ENCODE data around the gene MYF6.

MYF6 gene

GRCh38 chr12:80707830-80708258 lies 410 bp downstream of the MYF6 start:
- no peak for DNase-seq (ENCODE audit: low read depth in 2 of 2)

GRCh38 chr12:80708259-80708974 lies 983 bp downstream of the MYF6 start:
- DNase-seq (ENCODE audit: low read depth in 2 of 2): no peak

- no peak for DNase-seq (ENCODE audit: low read depth in 2 of 2)
Observed at GRCh38 chr12:80708975-80709328, 1.5 kb downstream of the MYF6 start.

DNA sequence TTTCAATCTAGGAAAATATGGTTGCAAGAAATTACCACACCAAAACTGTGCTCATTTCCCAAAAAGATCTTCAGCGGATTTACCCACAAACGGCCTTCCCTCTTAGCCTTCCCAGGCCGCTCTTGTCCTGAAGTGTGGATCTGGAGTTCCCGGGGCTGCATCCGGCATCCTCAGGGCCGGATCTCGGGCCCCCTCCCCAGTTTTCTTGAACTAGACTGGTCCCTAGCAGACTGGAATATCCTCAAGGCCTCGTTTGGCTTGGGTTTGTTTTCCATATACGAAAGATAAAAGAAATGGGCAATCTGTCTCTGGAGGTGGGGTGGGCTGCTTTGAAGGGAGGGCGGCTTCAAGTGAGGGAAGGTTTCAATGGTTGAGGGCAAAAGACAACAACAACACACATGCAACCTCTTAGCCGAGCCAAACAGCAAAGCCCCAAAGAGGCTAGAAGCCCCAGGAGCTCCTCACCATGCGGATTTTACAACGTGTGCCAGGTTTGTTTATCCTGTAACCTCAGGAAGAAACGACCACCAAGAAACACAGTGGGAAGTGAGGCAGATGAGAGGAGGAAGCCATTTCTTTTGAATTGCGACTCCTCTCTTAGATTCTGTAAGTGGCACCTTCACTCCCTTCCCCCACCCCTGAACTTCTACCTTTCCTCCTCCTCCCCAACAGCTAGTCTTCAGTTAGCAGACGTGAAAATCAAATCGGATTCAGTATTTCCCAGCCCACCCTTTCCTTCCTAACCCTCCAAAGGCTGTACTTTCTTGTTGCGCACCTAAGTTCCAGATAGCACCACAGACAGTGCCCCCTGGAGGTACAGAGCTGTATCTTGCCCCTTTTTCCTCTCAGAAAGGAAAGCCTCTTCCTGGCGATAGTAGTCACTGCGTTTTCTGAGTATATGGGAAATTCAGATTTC lies 2.6 kb downstream of the MYF6 start:
- DNase-seq (ENCODE audit: low read depth in 2 of 2): no peak

- DNase-seq (ENCODE audit: low read depth in 2 of 2): no peak
Observed at GRCh38 chr12:80710727-80711449, 3.5 kb downstream of the MYF6 start.

DNA sequence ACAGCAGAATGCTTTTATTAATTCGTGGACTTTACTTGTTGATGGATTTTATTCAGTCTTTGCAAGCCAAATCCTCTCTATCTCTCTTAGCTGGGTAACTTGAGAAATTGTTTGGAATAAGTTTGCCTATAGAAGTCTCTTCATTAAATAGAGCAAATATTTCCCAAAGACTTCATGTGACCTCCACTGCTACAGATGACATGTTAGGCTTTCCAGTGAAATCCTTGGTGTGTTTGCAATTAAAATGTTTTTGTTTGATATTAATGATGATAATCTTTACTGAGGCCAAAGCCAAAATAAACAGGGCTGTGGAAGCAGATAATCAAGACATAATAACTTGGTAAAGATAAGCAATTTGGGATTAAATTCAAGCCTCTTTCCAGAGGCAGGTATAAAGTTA lies 4.4 kb downstream of the MYF6 start:
- DNase-seq (ENCODE audit: low read depth in 2 of 2): no peak

DNA sequence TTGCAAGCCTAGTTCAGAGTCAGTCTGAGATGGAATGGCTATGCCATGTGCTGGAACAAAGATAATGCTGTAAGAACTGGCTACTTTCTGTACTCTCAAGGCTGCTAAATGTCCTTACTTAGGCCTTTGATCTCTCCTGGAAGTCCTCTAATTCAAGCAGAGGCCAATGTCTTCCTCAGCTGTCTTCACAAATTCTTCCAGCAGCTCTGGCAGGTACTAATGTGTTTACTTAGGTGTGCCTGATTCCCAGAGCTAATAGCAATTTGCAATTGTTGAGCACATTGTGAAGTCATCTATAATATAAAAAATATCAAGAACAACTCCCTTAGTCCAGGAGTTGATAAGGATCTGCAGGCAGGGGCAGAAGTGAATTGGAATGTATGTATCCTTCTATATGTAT lies 5.4 kb downstream of the MYF6 start:
- DNase-seq (ENCODE audit: low read depth in 2 of 2): no peak

GRCh38 chr12:80713419-80713818 lies 6.0 kb downstream of the MYF6 start:
- DNase-seq (ENCODE audit: low read depth in 2 of 2): no peak

DNA sequence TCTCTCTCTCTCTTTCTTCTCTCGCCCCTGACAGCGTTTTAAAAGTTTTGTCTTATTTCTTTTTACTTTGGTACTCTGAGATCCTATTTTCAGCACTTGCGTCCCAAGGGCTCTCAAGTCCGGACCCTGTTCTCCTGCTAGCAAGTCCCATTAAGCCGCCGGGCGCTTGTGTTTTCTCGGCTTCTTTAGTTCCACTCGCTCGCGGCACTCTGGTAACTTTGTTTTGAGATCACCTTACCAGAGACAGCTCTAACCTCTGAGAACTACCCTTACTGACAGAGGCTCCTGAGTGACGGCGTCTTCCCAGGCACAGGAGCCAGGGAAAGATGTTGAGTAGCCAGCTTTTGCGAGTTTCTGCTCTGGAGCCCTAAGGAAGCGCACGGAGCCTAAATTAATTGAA lies 6.6 kb downstream of the MYF6 start:
- no peak for DNase-seq (ENCODE audit: low read depth in 2 of 2)

GRCh38 chr12:80714846-80715245 lies 7.4 kb downstream of the MYF6 start:
- DNase-seq (ENCODE audit: low read depth in 2 of 2): no peak

DNA sequence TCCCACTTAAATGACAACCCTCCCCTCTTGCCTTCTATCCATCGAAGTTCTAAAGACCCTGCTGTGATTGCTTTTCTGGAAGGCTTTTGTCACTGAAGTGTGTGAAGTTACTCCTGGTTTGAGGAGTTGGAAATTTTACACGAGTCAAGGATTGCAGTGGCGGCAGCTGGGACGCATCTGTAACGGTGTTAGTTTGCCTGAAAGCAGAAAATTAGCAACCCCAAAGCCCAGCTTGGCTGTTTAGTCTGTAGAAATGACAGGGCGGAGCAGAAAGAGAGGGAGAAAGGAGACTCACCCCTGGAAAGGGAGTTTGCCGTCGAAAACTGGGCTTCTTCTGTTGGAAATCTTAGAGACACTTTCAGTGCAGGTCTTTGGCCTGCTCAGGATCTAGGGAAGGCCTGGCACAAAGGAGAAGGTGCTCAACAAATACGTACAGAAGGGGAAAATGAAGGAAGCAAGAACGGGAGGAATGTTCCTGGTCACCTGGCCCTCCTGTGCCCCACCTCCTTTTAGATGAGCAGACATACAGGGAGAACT lies 8.3 kb downstream of the MYF6 start:
- no peak for DNase-seq (ENCODE audit: low read depth in 2 of 2)

- no peak for DNase-seq (ENCODE audit: low read depth in 2 of 2)
Observed at GRCh38 chr12:80716696-80717469, 9.4 kb downstream of the MYF6 start, which contains the start of gene MYF5. Gene MYF5, plus strand, starts transcription at chr12:80716912. Its CDS starts 152 bp downstream, at chr12:80717064.

- no peak for DNase-seq (ENCODE audit: low read depth in 2 of 2)
Observed at GRCh38 chr12:80717856-80718255, 10.4 kb downstream of the MYF6 start.

GRCh38 chr12:80720516-80720915 lies 13.1 kb downstream of the MYF6 start:
- no peak for DNase-seq (ENCODE audit: low read depth in 2 of 2)

DNA sequence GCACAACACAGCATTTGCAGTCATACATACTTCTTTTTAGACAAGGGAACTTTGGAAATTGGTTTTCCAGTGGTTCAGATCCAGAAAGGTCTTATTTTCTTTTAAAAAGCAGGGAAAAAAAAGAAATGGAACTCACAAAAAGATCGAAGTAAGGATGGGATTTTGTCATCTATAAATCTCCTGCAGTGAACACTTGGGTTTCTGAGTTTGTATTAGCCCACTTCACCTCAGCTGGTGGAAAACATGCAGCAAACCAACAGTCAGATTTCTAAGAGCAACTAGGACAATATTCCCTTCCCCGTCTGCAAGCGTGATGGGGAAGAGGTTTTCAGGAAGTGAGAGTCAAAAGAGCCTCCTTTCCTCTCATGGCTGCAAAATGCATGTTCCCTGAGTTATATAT lies 13.9 kb downstream of the MYF6 start:
- no peak for DNase-seq (ENCODE audit: low read depth in 2 of 2)

DNA sequence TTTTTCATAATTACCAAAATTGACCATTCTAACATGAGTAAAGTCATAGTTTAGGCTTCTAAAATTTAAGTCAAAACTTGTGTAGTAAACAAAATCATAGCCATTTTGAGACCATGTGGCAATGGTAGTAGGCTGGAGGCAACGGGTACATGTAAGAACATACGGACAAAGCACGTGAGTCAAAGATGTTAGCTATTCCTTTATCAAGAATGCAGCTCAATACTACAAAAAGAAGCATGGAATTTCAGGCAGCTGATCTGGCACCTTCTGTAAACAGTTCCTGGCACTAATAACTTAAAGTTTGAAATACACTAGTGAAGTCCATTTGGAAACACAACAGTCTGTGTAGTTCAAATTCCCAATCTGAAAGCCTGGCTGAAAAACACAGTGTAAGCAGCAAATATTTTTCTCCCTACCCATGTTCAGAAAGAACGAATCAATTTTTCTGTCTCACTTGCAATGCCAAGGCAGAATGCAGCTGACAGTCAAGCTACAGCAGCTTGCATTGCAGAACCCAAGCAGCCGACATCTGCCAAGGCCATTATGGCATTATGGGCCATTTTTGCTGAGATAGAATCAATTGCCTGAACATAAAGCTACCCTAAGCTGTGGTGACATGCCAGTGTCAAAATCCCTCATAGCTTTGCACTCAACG lies 38.5 kb downstream of the MYF6 start:
- no peak for DNase-seq (ENCODE audit: low read depth in 2 of 2)

DNA sequence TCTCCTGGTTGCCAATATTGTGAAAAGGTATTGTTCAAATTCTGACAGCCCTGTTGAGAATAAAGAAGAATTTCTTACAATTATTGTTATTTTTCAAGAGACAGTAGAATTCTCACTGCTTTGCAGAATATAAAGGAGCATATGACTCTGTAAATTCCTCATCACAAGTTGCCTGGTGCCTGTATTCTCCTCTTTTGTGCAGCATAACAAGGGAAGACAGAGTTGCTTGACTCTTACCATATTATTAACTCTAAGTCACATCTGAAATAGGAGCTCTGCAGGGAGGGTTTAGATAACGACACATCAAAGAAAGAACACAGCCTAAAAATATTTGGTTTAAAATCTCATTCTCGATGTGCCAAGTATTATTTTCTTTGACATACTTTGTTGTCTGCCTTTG lies 40.4 kb downstream of the MYF6 start:
- DNase-seq (ENCODE audit: low read depth in 2 of 2): no peak

DNA sequence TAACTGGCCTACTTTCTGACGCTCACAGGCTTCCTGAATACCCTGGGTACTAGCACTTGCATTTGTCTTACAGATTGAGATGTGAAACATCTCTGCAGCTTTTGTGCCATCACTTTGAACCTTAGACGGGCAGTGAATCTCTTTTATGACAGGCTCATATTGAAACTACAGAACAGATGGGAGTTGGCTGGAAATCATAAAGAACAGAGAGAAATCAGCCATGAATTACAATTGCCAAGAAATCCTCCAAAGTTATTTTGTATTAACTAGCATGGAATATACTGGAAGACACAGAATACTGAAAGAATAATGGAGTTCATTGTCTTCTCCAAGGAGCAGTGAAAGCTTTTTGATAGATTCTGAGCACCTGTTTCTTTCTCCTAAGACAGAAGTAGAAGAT lies 42.0 kb downstream of the MYF6 start:
- DNase-seq (ENCODE audit: low read depth in 2 of 2): no peak

- DNase-seq (ENCODE audit: low read depth in 2 of 2): no peak
Observed at GRCh38 chr12:80752464-80752863, 45.0 kb downstream of the MYF6 start.

DNA sequence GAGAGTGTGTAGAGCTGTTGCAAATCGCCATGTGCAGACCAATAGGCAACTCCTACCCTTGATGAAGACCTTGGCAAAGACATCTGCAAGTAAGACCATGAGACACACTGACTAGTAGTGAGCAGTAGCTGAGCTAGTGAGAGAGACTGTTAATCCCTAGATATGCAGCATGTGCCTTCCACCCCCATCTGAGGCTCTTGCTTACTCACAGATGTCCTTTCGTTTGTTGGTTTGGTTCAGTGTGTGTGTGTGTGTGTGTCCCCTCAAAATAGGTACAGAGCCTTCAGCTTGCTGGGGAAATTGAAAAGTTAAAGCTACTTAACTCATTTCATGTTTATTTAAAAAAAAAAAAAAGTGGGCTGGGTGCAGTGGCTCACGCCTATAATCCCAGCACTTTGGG lies 46.8 kb downstream of the MYF6 start:
- DNase-seq (ENCODE audit: low read depth in 2 of 2): no peak

DNA sequence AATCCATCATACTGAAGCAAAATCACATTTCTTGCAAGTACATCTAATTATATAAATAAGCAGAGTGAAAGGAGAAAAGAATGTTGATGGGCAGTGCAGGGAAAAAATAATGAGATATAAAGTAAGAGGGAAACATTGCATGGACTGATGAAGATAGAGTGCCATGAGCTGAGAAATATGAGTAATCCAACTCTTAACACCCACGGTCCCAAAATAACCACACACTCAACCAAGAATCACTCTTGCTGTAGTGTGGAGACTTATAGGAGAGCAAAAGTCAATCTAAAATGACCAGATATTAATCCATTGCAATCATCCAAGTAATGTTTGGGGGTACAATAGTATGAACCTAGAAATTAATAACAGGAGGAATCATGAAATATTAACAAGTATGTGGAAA lies 49.4 kb downstream of the MYF6 start:
- no peak for DNase-seq (ENCODE audit: low read depth in 2 of 2)

Measured in activated CD8-positive, alpha-beta memory T cell treated with anti-CD3 and anti-CD28 coated beads for 4 hours (primary cell).